IPS DF 4.7 (cell line): ENCODE measurements around the gene PYGO2.

Experiments used
- DNase-seq: peaks from one replicate; pipeline ENCODE4 v3.0.0-alpha.2; 2013; ENCODE audit warnings: low spot score; ENCODE audit errors: extremely low read depth

Gene PYGO2

DNA sequence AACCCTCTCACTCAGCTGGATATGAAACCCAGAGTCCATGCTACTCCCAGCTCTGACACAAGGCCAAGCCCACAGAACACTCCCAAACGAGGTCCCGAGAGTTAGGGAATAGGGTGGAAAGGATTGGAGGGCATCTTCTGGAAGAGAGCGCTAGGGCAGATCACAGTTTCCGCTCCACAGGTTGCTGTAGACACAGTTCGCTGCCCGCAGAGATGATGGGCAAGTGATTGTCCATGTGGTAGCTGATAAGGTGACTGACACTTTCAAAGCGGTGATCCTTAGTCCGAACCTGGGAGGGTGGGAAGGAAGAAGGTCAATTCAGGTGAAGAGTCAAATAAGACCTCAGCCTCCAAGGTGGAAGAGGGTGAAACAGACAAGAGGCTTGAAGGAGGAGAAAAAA, 2.1 kb upstream of the PYGO2 start:
- DNase-seq, result no peak

DNA sequence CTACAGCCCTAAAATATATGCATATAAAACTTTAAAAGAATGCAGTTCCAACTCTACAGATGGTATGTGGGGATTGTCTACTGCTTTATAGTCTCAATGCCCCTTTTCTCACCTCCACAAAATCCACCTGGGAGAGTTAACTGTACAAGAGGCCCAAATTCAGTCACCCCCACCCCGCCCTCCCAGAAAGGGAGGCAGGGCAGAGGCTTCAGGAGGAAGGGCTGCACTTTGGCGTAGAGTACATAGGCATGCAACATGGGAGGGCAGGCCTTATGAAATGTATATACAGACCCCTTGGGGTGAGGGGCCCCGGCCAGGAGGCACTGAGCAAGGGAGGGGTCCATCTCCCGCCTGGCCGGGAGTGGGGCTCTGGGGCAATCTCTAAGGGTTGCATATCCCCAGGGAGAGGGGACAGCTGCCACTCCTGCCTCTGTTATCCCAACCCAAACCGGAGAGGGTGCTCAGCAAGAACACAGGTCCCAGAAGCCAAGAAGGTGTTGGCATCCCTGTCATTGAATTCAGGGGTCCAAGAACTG, 1.3 kb upstream of the PYGO2 start:
- no peak for DNase-seq

DNA sequence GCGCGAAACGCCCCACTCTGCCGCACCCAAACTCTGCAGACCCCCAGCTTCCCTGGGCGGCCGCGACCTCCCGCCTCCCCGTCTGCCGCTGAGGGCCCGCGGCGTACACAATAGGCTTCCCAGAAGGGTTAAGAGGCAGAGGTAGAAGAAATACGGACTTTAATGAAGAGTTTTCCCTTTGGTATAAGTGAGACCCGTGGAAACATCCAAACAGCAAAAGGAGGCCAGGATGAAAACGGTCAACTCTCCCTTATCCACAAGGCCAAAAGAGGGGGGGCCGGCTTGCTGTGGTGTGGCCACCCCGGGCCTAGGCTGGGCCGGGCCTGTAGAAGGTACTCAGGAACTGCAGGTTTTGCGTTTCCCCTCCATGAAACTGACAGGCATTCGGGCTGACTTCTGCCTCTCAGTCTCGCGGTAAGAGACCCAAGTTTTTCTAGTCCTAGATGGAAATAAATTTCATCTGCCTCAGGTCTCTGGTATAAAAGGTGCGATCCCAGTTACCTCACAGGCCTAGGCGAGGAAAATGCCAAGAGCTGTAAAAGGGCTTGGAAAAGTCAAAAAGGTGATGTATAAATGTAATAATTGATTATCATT, 671 bp upstream of the PYGO2 start:
- DNase-seq, result no peak

DNA sequence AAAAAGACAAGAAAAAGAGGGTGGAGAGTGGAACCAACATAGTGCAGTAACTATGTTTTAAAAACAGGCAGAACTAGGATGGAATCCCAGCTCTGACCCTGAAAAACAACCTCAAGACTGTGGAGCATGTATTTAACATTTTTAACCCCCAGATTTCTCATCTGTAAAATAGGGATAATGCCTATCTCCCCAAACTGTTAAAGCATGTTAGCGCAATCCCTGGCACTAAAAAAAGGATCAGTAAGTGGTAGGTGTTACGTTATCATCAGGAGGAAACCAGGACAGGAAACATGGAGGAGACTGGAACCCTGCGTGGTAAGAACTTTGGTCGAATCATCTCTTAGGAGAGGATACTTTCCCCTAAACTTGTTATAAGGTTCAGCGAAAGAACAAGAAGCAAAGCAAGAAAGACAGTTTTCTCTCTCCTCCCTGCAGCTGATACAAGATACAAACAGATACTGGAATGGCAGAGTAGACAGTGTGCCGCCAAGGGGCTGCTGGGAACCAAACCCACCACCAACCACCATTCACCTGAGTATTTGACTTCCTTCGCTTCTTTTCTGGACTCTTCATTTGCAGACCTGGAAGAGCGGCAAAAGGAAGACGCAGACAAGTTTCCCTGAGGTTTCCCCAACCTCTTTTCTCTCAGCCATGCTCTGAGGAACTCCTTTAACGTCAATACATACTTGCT, 991 bp downstream of the PYGO2 start:
- DNase-seq, result no peak

DNA sequence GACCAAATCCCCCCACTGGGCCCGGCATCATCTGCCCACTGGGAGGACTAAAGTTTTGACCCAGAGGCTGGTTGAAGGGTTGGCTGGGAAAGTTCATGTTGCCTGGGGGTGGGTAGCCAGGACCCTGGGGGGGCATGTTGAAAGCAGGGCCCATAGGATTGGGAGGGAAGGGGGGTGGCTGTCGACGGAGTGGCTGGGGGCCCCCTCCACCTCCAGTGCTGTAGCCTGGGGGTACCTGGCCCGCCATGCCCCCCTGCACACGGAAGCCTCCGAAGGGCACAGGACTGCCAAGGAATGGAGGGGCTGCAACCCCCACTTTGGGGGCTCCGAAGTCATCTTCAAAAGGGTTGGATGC, 2.2 kb downstream of the PYGO2 start:
- no peak for DNase-seq

DNA sequence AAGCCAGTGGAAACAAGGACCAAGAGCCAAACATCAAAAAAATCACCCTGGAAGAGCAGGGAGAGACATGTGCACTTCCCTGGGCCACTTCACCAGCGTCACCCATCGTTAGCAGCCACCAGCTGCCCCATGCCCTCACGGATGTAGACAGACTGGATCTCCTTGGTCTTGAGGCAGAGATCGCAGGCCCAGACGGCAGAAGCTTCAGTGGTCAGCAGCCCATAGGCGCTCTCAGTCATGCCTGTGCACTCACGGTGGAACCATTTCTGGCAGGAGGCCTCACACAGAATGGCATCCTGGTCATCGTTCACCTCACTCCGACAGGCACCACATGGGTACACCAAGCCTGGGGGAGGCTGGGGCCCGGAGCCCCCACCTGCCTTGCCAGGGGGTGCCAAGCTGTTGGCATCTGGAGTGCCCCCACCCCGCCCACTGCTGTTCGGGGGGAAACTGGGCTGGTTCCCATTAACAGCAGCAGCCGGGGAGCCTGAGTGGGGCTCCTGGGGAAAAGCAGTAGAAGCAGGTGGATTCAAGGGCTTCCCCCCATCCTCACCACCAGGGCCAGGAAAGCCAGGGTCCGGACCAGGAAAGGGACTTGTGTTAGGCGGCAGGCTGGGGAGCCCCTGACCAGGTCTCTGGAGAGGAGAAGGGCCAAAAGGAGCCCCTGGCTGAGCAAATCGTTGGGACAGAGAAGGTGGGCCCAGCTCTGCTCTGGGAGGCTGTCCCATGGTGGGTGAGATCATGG, 2.7 kb downstream of the PYGO2 start:
- no peak for DNase-seq

DNA sequence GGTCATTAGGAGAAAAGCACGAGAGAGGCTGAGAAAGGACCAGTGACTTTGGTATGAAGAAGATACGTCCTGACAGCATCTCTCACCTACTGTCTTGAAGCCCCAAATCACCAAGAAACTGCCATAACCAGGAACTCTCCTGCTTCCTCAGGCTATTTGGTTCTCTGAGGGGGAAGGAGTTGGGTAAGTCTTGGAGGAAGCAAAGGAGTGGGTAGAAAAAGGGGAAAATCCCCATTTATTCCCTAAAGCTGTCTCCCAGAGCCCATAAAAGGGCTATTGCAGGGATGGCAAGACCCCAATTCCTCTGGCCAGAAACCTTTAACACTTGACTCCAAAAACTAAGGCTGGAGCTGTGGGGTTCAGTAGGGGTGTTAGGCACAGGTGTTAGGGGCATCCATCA, 3.5 kb downstream of the PYGO2 start:
- no peak for DNase-seq

DNA sequence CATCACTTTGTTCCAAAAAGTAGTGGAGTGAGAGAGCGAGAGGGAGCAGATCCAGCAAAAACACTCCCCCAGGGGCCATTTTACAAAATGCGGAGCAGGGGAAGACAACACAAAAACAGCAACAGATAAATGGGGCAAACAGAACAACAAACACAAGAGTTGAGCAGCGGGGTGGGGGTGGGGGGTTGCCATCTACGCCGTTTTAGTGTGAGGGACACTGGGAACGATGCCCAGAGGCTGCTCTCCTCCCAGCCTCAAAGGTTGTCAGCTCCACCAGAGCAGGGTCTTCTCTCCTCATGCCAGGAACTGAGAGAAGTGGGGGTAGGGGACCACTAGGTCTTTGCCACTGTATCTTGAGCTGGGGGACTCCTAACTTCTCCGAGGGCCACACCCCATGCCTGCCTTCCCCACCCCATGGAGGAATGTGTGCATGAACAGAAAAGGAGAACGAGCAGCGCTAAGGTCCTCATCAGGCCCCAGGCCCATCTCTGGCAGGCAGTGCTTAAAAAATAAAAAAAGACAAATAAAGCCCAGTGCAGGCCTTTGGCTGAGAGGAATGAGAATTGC, 4.4 kb downstream of the PYGO2 start:
- no peak for DNase-seq

DNA sequence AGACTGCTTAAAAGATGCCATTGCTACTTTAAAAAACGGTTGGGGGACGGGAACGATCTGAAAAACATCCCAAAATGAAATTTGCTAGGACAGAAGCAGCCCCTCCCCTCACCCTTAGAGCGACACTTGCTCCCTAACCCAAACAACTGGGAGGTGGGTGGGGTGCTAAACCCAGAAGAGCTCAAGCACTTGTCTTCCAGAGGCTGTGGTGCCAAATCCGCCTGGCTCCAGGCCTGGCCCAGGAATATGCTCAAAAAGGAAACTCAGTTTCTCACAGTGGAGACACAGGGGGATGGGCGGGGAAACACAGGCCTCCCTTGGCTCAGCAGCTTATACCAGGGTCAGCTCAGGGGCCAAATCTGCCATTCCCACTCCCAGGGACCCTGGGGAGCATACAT, 5.0 kb downstream of the PYGO2 start:
- no peak for DNase-seq

DNA sequence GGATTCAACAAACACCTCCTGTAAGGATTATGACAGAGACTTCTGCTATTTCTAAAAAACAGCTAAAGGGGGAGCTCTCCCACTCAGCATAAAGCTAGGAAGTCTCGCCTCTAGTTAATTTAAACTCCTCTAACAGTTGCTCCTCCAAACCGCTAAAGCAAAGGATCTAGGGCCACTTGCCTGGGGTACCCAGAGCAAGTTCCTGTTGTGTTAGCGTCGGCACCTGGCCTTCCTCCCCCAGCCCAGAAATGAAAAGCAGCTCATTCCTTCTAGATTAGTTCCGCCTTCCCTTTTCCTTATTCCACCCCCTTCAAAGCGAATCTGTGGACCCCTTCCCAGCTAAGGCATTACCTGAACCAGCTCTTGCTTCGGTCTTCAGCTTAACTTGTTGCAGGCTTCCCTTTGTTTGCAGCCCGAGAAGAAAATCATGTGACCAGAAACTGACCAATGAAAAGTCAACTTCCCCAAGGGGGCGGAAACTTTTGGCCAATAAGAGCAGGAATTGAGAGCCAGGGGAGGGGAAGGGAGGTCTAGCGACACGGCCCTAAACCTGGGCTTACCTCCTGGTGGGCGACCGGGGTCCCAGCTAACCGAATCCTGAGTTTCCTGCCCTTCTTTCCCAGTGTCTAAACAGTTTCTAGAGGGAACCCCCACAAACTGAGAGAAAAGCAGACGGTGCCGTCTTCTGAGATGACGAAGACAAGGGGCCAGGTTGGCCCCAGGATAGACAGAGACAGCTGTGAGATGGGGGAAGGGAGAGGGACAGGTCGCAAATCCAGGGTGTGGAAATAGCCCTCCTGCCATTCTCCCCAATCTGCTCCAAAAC, 5.7 kb downstream of the PYGO2 start, which contains the start of gene PBXIP1:
Gene PBXIP1 (minus strand): TSS at position 382 of the 826 bp plus-strand sequence. CDS start 2,378 bp downstream, outside the sequence.
- DNase-seq, result no peak

DNA sequence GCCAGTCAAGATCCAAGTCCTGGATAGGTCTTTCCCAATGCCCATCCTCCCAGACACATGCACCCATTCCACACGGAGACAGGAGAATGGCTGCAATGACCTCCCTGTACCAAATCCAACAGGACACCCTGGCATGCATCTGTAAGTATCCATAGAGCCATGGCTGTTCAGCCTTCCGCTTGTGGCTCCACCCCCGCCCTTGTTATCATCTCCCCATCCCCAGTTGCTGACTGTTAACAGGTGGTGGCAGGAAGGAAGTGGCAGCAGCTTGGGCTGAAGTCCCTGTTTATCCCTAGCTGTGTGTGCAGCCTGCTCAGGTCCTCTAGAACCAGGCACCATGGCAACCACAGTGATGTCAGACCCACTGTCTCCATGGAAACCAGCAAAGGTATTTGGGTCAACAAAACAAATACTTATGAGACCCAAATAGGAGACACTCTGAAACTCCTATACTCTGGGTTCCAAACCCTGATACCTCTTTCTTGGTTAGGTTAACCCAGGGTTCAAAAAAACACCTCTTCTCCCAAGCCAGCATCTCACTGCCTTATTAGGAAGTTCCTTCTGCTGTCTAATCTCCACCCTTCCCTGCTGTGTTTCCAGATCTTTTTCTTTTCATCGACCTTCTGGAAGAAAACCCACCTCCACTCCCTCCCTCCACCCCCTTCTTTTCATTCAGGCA, 6.4 kb downstream of the PYGO2 start:
- no peak for DNase-seq

DNA sequence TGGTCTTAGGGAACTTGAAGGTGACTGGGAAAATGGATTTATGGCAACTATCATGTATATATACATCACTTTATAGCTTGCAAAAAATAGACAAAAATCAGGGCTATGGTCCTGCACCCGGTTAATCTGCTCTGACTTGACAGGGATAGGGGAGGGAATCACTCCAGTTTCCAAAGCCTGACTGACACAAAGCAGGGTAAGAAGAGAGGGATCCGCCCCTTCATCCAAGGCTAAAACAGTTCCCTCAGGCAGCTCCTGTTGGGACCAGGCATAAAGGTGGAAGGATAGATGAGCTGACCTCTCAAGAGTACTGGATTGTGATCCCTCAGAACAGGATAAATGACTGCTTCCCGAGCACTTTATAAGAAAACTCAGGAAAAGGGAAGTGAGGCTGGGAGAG, 7.0 kb downstream of the PYGO2 start:
- no peak for DNase-seq

DNA sequence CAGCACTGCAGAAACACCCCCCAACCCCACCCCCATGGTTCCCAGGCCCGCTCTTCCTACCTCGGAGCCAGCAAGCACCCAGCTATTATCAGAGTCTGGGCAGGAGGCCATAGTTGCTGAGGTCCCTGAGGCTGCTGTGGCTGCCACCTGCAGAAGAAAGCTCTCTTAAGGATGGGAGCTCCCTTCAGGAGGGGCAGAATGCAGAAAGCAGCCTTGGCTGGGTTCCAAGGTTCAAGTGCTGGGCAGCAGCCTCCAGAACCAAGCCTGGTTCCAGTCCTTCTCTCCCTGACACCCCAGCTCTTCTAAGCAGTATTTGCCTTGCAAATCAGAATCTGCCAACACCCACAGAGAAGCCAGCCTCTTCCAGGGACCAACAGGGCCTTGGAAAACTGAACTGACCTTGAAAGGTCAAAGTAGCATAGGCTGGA, 8.0 kb downstream of the PYGO2 start:
- DNase-seq, result no peak

DNA sequence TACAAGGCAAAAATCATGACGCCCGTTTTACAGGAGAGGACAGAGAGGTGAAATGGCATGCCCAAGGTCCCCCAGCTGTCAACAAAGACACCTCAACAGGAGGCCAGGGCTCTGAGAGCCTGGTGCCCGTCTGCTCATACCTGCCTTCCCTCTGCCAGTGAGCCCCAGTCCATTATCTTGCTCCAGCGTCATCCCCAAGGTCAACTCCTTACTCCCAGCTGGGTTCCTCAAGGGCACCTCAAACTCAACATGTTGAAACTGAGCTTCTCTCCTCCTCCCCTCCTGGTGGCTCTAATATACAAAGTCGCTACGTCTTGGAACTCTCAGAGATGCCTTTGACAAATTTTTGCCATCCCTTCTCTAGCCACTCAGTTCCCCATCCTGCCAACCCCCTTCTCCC, 8.9 kb downstream of the PYGO2 start:
- no peak for DNase-seq

DNA sequence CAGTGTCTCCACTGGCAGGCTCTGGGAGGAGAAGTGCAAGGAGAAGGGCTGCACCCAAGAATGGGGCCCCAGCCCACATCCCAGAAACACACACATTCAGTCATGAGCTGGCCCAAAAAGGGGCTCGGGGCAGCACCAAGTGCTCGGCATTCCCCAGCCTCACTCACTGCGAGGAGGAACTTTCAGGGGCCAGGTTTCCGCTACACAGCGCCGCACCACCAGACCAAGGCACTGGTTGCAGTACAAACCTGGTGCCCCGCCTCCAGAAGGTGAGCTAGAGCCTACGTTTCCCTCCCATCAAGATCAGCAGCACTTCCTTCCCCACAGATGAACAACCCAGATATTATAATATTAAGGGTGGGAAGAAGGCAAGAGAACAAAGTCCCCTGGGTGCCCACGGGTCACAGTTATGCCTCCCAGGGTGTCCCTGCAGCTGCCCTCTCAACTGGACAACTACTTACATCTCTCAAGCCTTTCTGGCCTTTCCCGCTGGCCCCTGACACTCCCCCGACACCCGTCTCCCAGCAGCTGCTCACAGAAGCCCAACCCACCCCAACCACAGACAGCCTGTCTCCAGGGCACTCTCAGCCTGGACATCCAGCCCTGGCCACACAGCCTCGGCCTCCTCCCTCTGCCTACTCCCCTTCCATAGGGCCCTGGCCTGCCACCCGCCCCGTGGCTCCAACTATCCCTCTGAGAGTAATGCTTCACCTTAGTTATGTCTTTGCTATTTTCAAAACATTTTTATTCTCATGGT, 9.5 kb downstream of the PYGO2 start:
- no peak for DNase-seq

DNA sequence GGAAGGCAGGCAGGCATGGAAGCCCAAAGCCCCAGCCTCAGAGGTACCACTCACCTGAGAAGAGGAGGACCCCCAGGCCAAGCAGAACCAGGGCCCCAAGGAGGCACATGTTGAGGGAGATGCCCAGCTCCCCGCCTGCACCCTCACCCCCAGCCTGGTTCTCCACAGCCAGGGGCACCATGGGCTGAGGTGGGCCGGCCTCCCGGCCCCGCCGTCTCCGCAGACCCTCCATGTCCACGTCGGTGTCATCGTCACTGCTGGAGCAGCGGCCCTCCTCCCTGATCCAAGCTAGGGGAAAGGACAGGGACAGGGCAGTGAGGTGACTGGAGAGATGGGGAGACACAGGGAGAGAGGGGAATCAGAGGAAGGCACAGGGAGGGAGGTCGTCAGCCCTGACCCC, 13.5 kb downstream of the PYGO2 start:
- DNase-seq, result no peak

DNA sequence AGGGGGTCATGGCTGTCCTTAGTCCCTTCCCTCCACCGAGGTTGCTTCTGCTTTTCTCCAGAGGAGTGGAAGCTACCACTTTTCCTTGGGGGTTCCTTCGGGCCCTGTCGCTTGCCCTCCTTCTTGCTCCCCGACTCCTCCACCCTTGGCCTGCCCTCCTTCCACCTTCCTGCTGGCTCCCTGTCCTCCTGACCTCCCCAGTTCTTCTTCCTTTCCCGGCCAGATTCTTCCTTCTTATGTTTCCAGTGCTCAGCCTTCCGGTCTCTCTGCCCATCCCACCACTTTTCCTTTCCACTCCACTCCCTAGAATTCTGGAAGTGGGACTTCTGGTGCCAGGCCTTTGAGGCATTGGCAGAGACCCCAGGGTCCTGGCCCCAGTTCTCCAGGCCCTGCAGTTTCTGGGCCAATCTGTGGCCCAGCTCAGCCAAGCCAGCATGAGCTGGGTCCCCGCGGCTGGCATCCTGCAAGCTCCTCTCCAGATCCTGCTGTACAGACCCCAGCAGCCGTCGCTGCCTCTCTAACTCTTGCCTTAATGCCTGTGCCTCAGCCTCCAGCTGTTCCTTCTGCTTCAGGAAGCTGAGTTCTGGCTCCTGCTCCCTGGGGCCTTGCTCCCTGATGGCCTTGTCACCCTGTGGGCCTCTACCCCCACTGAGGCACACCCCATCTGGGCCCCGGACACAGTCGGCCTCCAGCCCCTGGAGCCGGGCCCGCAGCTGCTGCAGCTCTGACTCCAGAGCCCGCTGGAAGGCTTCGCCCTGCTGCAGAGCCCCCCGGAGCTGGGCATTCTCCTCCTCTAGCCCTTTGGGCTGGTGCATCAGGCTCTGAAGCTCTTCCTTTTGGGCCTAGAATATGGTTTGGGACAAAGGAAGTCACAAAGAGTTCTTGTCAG, 15.4 kb downstream of the PYGO2 start:
- no peak for DNase-seq

DNA sequence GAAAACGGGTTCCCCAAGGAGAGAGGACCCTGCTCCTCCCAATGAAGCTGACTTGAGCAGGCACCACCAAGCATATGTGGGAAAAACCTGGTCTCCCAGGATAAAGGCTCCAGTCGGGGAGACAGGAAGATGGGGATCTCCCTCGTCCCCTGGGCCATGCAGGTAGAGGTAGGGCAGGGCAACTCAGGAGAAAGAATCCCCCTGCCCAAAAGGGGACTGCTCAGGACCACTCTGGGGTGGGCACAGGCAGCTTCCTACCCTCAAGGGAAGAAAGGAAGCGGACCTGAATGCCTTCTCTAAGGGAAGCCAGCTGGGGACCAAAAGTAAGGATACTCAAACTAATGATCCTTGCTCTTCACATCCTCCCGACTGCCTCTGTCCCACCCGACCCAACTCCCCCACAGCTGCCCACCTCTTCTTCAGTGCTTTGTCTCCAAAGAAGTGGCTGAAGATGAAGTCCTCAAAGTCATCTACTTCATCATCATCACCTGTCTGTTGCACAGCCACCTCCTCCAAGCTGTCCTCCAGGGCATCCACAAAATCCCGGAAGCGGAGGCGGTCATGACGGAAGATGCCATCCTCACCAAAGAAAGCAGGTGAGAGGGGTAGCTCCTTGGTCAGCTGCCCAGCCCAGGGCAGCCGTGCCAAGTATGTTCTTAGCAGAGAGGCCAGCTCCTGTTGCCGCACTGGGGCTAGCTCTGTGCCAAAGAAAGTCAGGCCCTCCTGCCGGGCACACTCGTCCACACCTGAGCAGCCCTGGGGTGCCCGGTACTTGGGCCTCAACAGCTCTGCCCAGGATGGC, 16.2 kb downstream of the PYGO2 start:
- no peak for DNase-seq
